ENCODE measurements around the gene LBHD1.

GRCh38 chr11:62676698-62677097 lies 4.6 kb upstream of the LBHD1 start:
- TF ChIP-seq, protein P1, sequence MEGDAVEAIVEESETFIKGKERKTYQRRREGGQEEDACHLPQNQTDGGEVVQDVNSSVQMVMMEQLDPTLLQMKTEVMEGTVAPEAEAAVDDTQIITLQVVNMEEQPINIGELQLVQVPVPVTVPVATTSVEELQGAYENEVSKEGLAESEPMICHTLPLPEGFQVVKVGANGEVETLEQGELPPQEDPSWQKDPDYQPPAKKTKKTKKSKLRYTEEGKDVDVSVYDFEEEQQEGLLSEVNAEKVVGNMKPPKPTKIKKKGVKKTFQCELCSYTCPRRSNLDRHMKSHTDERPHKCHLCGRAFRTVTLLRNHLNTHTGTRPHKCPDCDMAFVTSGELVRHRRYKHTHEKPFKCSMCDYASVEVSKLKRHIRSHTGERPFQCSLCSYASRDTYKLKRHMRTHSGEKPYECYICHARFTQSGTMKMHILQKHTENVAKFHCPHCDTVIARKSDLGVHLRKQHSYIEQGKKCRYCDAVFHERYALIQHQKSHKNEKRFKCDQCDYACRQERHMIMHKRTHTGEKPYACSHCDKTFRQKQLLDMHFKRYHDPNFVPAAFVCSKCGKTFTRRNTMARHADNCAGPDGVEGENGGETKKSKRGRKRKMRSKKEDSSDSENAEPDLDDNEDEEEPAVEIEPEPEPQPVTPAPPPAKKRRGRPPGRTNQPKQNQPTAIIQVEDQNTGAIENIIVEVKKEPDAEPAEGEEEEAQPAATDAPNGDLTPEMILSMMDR (conservative IDR thresholded peaks at IDR 0.05; ENCODE audit: low read length), result no peak
- no peak for TF ChIP-seq EZH2phosphoT487 (IDR thresholded peaks at IDR 0.05; ENCODE audit: borderline replicate concordance)

Data from Loucy (cell line).